SK-N-SH treated with all-trans-retinoic acid at 6 μM for 48 hours (cell line): ENCODE results near the gene HLA-DPB1.
"Not testable (repeated sequence)": the region's sequence is repeated elsewhere in the genome, so short reads cannot be mapped to it uniquely, and the experiment has no call there.

Experiments used
- ATAC-seq: fragments of 200-7000 bp; cut with Tn5 transposase; 3 replicates; pipeline ENCODE4 v1.9.1; 2020; ENCODE audit warnings: mild to moderate bottlenecking, moderate library complexity
- ARNTL ChIP-seq: fragments of 450-650 bp; formaldehyde crosslinking; IDR thresholded peaks from 2 replicates; pipeline ENCODE4 v1.5.0; 2020; ENCODE audit warnings: low read depth, mild to moderate bottlenecking, moderate library complexity, borderline replicate concordance
- BACH2 ChIP-seq: fragments of 250-450 bp; sonication (Bioruptor Pico); IDR thresholded peaks from 2 replicates; pipeline ENCODE4 v1.9.0; 2021; ENCODE audit warnings: mild to moderate bottlenecking, borderline replicate concordance
- CREB5 ChIP-seq: fragments of 250-450 bp; sonication (Bioruptor Pico); IDR thresholded peaks from 2 replicates; pipeline ENCODE4 v1.5.1; 2020; ENCODE audit warnings: low read depth, mild to moderate bottlenecking, moderate library complexity
- CSDC2 ChIP-seq: fragments of 250-450 bp; sonication (Bioruptor Pico); IDR thresholded peaks from 2 replicates; pipeline ENCODE4 v1.5.0; 2020; ENCODE audit warnings: mild to moderate bottlenecking, moderate library complexity
- ESRRG ChIP-seq: fragments of 250-450 bp; sonication (Bioruptor Pico); IDR thresholded peaks from 2 replicates; pipeline ENCODE4 v1.6.1; 2021; ENCODE audit warnings: mild to moderate bottlenecking
- GLIS3 ChIP-seq: fragments of 250-450 bp; sonication (Bioruptor Pico); IDR thresholded peaks from 2 replicates; pipeline ENCODE4 v1.5.0; 2020; ENCODE audit warnings: mild to moderate bottlenecking, moderate library complexity
- ISL1 ChIP-seq: fragments of 250-450 bp; sonication (Bioruptor Pico); IDR thresholded peaks from 2 replicates; pipeline ENCODE4 v2.1.2; 2022; ENCODE audit warnings: mild to moderate bottlenecking, moderate library complexity
- OSR1 ChIP-seq: fragments of 250-450 bp; sonication (Bioruptor Pico); IDR thresholded peaks from 2 replicates; pipeline ENCODE4 v1.8.0; 2022; ENCODE audit warnings: moderate library complexity, mild to moderate bottlenecking, inconsistent platforms
- RARB ChIP-seq: fragments of 250-450 bp; sonication (Bioruptor Pico); IDR thresholded peaks from 2 replicates; pipeline ENCODE4 v1.8.0; 2021; ENCODE audit warnings: mild to moderate bottlenecking, moderate library complexity
- SNAI2 ChIP-seq: fragments of 250-450 bp; sonication (Bioruptor Pico); IDR thresholded peaks from 2 replicates; pipeline ENCODE4 v1.5.0; 2020; ENCODE audit warnings: mild to moderate bottlenecking, moderate library complexity
- TCF4 ChIP-seq: fragments of 250-450 bp; sonication (Bioruptor Pico); IDR thresholded peaks from 2 replicates; pipeline ENCODE4 v1.8.0; 2021; ENCODE audit warnings: mild to moderate bottlenecking, moderate library complexity, borderline replicate concordance
- TOX ChIP-seq: fragments of 250-450 bp; sonication (Bioruptor Pico); IDR thresholded peaks from 2 replicates; pipeline ENCODE4 v1.8.0; 2021; ENCODE audit warnings: mild to moderate bottlenecking, moderate library complexity, borderline replicate concordance
- ZC3H10 ChIP-seq: fragments of 250-450 bp; sonication (Bioruptor Pico); IDR thresholded peaks from 2 replicates; pipeline ENCODE4 v1.5.1; 2021; ENCODE audit warnings: mild to moderate bottlenecking, moderate library complexity
- ZFP3 ChIP-seq: fragments of 250-450 bp; sonication (Bioruptor Pico); IDR thresholded peaks from 2 replicates; pipeline ENCODE4 v1.5.0; 2020; ENCODE audit warnings: mild to moderate bottlenecking, moderate library complexity
- ZFP30 ChIP-seq: fragments of 450-650 bp; formaldehyde crosslinking; IDR thresholded peaks from 2 replicates; pipeline ENCODE4 v1.5.0; 2022; ENCODE audit warnings: mild to moderate bottlenecking, moderate library complexity
- ZNF565 ChIP-seq: fragments of 450-650 bp; formaldehyde crosslinking; conservative IDR thresholded peaks from 2 replicates; pipeline ENCODE4 v1.5.0; 2020; ENCODE audit warnings: low read depth, mild to moderate bottlenecking, moderate library complexity
- ZNF8 ChIP-seq: fragments of 450-650 bp; formaldehyde crosslinking; IDR thresholded peaks from 2 replicates; pipeline ENCODE4 v1.5.0; 2020; ENCODE audit warnings: mild to moderate bottlenecking, moderate library complexity
- TF ChIP-seq, protein P1 (sequence below): fragments of 250-450 bp; sonication (Bioruptor Pico); IDR thresholded peaks from 2 replicates; pipeline ENCODE4 v1.5.0; 2020; ENCODE audit warnings: mild to moderate bottlenecking, moderate library complexity
- TF ChIP-seq, protein P2 (sequence below): fragments of 250-450 bp; sonication (Bioruptor Pico); IDR thresholded peaks from 2 replicates; pipeline ENCODE4 v1.8.0; 2021; ENCODE audit warnings: low read depth, mild to moderate bottlenecking, moderate library complexity, borderline replicate concordance
- TF ChIP-seq, protein P3 (sequence below): fragments of 250-450 bp; sonication (Bioruptor Pico); IDR thresholded peaks from 2 replicates; pipeline ENCODE4 v1.5.1; 2021; ENCODE audit warnings: mild to moderate bottlenecking, moderate library complexity

HLA-DPB1 gene

DNA sequence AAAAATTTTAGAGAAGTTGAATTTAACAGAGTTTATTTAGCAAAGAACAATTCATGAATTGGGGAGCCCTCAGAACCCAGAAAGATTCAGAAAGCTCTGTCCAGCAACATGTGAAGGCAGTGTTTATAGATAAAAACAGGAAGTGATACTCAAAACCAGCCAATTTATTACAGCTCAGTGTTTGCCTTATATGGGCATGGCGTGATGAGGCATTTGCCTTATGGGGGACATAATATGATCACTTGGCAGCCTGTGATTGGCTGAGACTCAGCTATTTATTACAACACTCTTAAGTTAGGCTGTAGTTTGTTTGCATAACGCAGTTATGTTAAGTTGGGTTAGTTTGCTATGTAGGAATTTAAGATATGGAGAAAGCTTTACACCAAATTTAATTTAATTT, 13.8 kb upstream of the HLA-DPB1 start:
- ATAC-seq, result no peak
- TF ChIP-seq, protein P1, sequence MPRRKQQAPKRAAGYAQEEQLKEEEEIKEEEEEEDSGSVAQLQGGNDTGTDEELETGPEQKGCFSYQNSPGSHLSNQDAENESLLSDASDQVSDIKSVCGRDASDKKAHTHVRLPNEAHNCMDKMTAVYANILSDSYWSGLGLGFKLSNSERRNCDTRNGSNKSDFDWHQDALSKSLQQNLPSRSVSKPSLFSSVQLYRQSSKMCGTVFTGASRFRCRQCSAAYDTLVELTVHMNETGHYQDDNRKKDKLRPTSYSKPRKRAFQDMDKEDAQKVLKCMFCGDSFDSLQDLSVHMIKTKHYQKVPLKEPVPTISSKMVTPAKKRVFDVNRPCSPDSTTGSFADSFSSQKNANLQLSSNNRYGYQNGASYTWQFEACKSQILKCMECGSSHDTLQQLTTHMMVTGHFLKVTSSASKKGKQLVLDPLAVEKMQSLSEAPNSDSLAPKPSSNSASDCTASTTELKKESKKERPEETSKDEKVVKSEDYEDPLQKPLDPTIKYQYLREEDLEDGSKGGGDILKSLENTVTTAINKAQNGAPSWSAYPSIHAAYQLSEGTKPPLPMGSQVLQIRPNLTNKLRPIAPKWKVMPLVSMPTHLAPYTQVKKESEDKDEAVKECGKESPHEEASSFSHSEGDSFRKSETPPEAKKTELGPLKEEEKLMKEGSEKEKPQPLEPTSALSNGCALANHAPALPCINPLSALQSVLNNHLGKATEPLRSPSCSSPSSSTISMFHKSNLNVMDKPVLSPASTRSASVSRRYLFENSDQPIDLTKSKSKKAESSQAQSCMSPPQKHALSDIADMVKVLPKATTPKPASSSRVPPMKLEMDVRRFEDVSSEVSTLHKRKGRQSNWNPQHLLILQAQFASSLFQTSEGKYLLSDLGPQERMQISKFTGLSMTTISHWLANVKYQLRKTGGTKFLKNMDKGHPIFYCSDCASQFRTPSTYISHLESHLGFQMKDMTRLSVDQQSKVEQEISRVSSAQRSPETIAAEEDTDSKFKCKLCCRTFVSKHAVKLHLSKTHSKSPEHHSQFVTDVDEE (CRISPR knock-in tag), result no peak
- TF ChIP-seq BACH2 (CRISPR knock-in tag), result no peak
- no peak for TF ChIP-seq ARNTL
- no peak for TF ChIP-seq RARB (CRISPR knock-in tag)
- TF ChIP-seq ZNF565, result no peak
- TF ChIP-seq SNAI2 (CRISPR knock-in tag), result no peak
- no peak for TF ChIP-seq TCF4 (CRISPR knock-in tag)
- no peak for TF ChIP-seq ZNF8
- no peak for TF ChIP-seq GLIS3 (CRISPR knock-in tag)
- TF ChIP-seq ZFP3 (CRISPR knock-in tag), result no peak
- no peak for TF ChIP-seq TOX (CRISPR knock-in tag)
- no peak for TF ChIP-seq ISL1
- TF ChIP-seq ZC3H10 (CRISPR knock-in tag), result no peak
- TF ChIP-seq, protein P2, sequence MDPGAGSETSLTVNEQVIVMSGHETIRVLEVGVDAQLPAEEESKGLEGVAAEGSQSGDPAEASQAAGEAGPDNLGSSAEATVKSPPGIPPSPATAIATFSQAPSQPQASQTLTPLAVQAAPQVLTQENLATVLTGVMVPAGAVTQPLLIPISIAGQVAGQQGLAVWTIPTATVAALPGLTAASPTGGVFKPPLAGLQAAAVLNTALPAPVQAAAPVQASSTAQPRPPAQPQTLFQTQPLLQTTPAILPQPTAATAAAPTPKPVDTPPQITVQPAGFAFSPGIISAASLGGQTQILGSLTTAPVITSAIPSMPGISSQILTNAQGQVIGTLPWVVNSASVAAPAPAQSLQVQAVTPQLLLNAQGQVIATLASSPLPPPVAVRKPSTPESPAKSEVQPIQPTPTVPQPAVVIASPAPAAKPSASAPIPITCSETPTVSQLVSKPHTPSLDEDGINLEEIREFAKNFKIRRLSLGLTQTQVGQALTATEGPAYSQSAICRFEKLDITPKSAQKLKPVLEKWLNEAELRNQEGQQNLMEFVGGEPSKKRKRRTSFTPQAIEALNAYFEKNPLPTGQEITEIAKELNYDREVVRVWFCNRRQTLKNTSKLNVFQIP (CRISPR knock-in tag), result no peak
- no peak for TF ChIP-seq ESRRG (CRISPR knock-in tag)

DNA sequence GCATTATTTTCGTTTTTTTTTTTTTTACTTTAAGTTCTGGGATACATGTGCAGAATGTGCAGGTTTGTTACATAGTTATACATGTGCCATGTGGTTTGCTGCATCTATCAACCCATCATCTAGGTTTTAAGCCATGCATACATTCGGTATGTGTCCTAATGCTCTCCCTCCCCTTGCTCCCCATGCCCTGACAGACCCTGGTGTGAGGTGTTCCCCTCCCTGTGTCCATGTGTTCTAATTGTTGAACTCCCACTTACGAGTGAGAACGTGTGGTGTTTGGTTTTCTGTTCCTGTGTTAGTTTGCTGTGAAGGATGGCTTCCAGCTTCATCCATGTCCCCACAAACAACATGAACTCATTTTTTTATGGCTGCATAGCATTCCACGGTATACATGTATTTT, 12.4 kb upstream of the HLA-DPB1 start:
- not testable (repeated sequence) for ATAC-seq

GRCh38 chr6:33064723-33065122, 11.1 kb upstream of the HLA-DPB1 start:
- ATAC-seq, result no peak
- TF ChIP-seq, protein P3, sequence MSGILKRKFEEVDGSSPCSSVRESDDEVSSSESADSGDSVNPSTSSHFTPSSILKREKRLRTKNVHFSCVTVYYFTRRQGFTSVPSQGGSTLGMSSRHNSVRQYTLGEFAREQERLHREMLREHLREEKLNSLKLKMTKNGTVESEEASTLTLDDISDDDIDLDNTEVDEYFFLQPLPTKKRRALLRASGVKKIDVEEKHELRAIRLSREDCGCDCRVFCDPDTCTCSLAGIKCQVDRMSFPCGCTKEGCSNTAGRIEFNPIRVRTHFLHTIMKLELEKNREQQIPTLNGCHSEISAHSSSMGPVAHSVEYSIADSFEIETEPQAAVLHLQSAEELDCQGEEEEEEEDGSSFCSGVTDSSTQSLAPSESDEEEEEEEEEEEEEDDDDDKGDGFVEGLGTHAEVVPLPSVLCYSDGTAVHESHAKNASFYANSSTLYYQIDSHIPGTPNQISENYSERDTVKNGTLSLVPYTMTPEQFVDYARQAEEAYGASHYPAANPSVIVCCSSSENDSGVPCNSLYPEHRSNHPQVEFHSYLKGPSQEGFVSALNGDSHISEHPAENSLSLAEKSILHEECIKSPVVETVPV (CRISPR knock-in tag), result no peak
- TF ChIP-seq ZNF565 (no peak), CSDC2 (no peak), CREB5 (no peak), SNAI2 (CRISPR knock-in tag) (no peak), OSR1 (CRISPR knock-in tag) (no peak), ZC3H10 (CRISPR knock-in tag) (no peak), ZFP30 (CRISPR knock-in tag) (no peak), TCF4 (CRISPR knock-in tag) (no peak), TOX (CRISPR knock-in tag) (no peak), RARB (CRISPR knock-in tag) (no peak)
- TF ChIP-seq, protein P1 (CRISPR knock-in tag), result no peak
